H1 (cell line): ENCODE results near the gene HDHD3. TPM values are rescaled to one million over a fixed set of nuclear protein-coding genes. Genes with fewer than 3 reads are reported as not detected.

Source experiments
- CHD2 ChIP-seq: IDR thresholded peaks from 2 replicates; pipeline ENCODE4 v1.6.1; 2012; ENCODE audit warnings: low read length, improper control_type of control experiment
- EP300 ChIP-seq, 2 experiments: IDR thresholded peaks; 1 replicate in 1 of 2; 2 replicates in 1 of 2; pipeline ENCODE4 v1.6.1; 2011 to 2012; ENCODE audit warnings: low read depth in 2 of 2, low read length in 2 of 2, mild to moderate bottlenecking in 2 of 2, borderline replicate concordance in 1 of 2, inconsistent platforms in 1 of 2, moderate library complexity in 1 of 2
- PHF8 ChIP-seq: fragments of 200-600 bp; sonication (generic); conservative IDR thresholded peaks from 2 replicates; pipeline ENCODE4 v1.7.1; 2012; ENCODE audit warnings: low read depth, mild to moderate bottlenecking, inconsistent platforms, low read length, moderate library complexity
- RFX5 ChIP-seq: IDR thresholded peaks from 2 replicates; pipeline ENCODE4 v1.6.1; 2011; ENCODE audit warnings: low read depth, low read length, improper control_type of control experiment, borderline replicate concordance
- USF2 ChIP-seq: IDR thresholded peaks from 2 replicates; pipeline ENCODE4 v1.6.1; 2011; ENCODE audit warnings: low read length, improper control_type of control experiment
- polyA plus RNA-seq, 7 experiments: library from polyadenylated mRNA; depleted of rRNA in 3 of 7; stranded (reverse) in 5 of 7; unstranded in 2 of 7; fragments of >200 nt in 5 of 7; fragments of 200-250 nt in 2 of 7; gene quantifications; 1 replicate in 5 of 7; 2 replicates in 1 of 7; 4 replicates in 1 of 7; pipeline versions ENCODE4 v1.2.1 to v1.2.3, GENCODE V29; 2011 to 2013; ENCODE audit warnings: missing spikeins in 2 of 7, mixed read lengths in 2 of 7
- total RNA-seq: library from RNA; stranded (reverse); fragmentation: NEBNext Ultra II Directional; extraction: Animal tissue kit (Norgen Biotek cat#: 25700); gene quantifications from 2 replicates; pipeline ENCODE4 v1.2.1, GENCODE V29; 2021

The HDHD3 gene
- total and polyA plus RNA-seq, 2 of the 8 experiments (the other 6 are each of a cell fraction or from before 2014, with no cell fraction given) = 12.1 to 25.3 TPM

GRCh38 chr9:113350937-113351336 is 25.8 kb downstream of the HDHD3 start (continued):
- TF ChIP-seq USF2 (no peak), CHD2 (no peak), RFX5 (no peak), PHF8 (no peak), EP300 (IDR thresholded peaks at IDR 0.05; ENCODE audit: borderline replicate concordance in 1 of 2, low read depth in 2 of 2, low read length in 2 of 2) (no peak)
